A549 (cell line): ENCODE results near the gene KRT35. TPM values are rescaled to one million over a fixed set of nuclear protein-coding genes. Genes with fewer than 3 reads are reported as not detected.

Experiments used
- ATAC-seq, 2 experiments: fragments of 200-7000 bp in 1 of 2; fragments of >200 bp in 1 of 2; cut with Nextera tagmentation in 1 of 2; cut with Tn5 transposase in 1 of 2; 3 replicates each; pipeline versions ENCODE4 v1.8.0 to v1.9.1; 2018 to 2020; ENCODE audit warnings: mild to moderate bottlenecking in 1 of 2, moderate library complexity in 1 of 2
- CTCF ChIA-PET: fragments of 300-600 bp; sonication (Branson Sonifier 250); formaldehyde crosslinking; extraction: SDS; loops from one replicate; lab custom pipeline; 2021; ENCODE audit warnings: antibody characterized with exemption, inconsistent platforms; lab: Yijun Ruan, JAX
- POLR2A ChIA-PET: fragments of 350-600 bp; formaldehyde crosslinking; extraction: SDS; loops from one replicate; lab custom pipeline; 2021; ENCODE audit warnings: antibody characterized with exemption, inconsistent platforms; lab: Yijun Ruan, JAX
- DNase-seq, 2 experiments: peaks; one replicate each; pipeline versions ENCODE4 v3.0.0 to v3.0.0-alpha.2; 2011 to 2016; ENCODE audit warnings: low read depth in 1 of 2, low spot score in 1 of 2
- FAIRE-seq: peaks from 2 replicates; lab custom pipeline; 2011; peaks lifted over from hg19 to GRCh38; lab: Jason Lieb, UNC
- H3K27ac ChIP-seq, 2 experiments: fragments of >200 bp; sonication (Bioruptor Twin); formaldehyde crosslinking; 3 replicates each; pipeline ENCODE4 v1.5.1; 2016 to 2017
- H3K4me1 ChIP-seq: fragments of >200 bp; sonication (Bioruptor Twin); formaldehyde crosslinking; 3 replicates; pipeline ENCODE4 v1.6.1; 2016
- H3K4me2 ChIP-seq: fragments of >200 bp; sonication (Bioruptor Twin); formaldehyde crosslinking; 3 replicates; pipeline ENCODE4 v1.6.1; 2016
- H3K4me3 ChIP-seq: fragments of >200 bp; sonication (Bioruptor Twin); formaldehyde crosslinking; 3 replicates; pipeline ENCODE4 v1.5.1; 2016
- H3K9me3 ChIP-seq: fragments of >200 bp; sonication (Bioruptor Twin); formaldehyde crosslinking; 3 replicates; pipeline ENCODE4 v1.6.1; 2016
- CBX2 ChIP-seq: fragments of 200-600 bp; sonication (generic); IDR thresholded peaks from 2 replicates; pipeline ENCODE4 v1.6.1; 2016; ENCODE audit warnings: low read depth, mild to moderate bottlenecking, borderline replicate concordance
- CHD2 ChIP-seq: fragments of 150-350 bp; IDR thresholded peaks from 2 replicates; pipeline ENCODE4 v1.6.1; 2014; ENCODE audit warnings: low read length; ENCODE audit not compliant: partially characterized antibody
- CHD4 ChIP-seq: fragments of 200-600 bp; sonication (generic); IDR thresholded peaks from 2 replicates; pipeline ENCODE4 v1.6.1; 2016; ENCODE audit warnings: antibody characterized with exemption, mild to moderate bottlenecking, borderline replicate concordance
- EHF ChIP-seq: fragments of 250-450 bp; sonication (Bioruptor Pico); IDR thresholded peaks from 2 replicates; pipeline ENCODE4 v1.5.0; 2020; ENCODE audit warnings: mild to moderate bottlenecking
- EHMT2 ChIP-seq: fragments of 200-600 bp; sonication (generic); IDR thresholded peaks from 2 replicates; pipeline ENCODE4 v1.6.1; 2016; ENCODE audit warnings: antibody characterized with exemption, low read depth, mild to moderate bottlenecking, moderate library complexity
- EP300 ChIP-seq, 2 experiments: fragments of >200 bp; sonication (Bioruptor Twin); formaldehyde crosslinking; IDR thresholded peaks; 2 replicates in 1 of 2; 3 replicates in 1 of 2; pipeline ENCODE4 v1.6.1; 2016 to 2017
- FOSL2 ChIP-seq, 2 experiments: fragments of 450-650 bp in 1 of 2; fragments of >200 bp in 1 of 2; sonication (Bioruptor Twin) in 1 of 2; formaldehyde crosslinking; IDR thresholded peaks; 2 replicates each; pipeline versions ENCODE4 v1.5.0 to v1.6.1; 2016 to 2020; ENCODE audit warnings: mild to moderate bottlenecking in 1 of 2, moderate library complexity in 1 of 2
- FOXS1 ChIP-seq: fragments of 250-450 bp; sonication (Bioruptor Pico); IDR thresholded peaks from 2 replicates; pipeline ENCODE4 v1.5.0; 2020; ENCODE audit warnings: mild to moderate bottlenecking, moderate library complexity
- GATA3 ChIP-seq: IDR thresholded peaks from 2 replicates; pipeline ENCODE4 v1.6.1; 2012; ENCODE audit warnings: borderline replicate concordance
- HOXA7 ChIP-seq: fragments of 250-450 bp; sonication (Bioruptor Pico); IDR thresholded peaks from 2 replicates; pipeline ENCODE4 v1.5.0; 2020; ENCODE audit warnings: mild to moderate bottlenecking, moderate library complexity
- HOXB13 ChIP-seq: fragments of 250-450 bp; sonication (Bioruptor Pico); IDR thresholded peaks from 2 replicates; pipeline ENCODE4 v1.5.0; 2020; ENCODE audit warnings: low read depth, mild to moderate bottlenecking, moderate library complexity
- HOXB5 ChIP-seq: fragments of 250-450 bp; sonication (Bioruptor Pico); IDR thresholded peaks from 2 replicates; pipeline ENCODE4 v1.5.0; 2020; ENCODE audit warnings: mild to moderate bottlenecking, moderate library complexity
- JUN ChIP-seq, 2 experiments: fragments of >200 bp; sonication (Bioruptor Twin); formaldehyde crosslinking; IDR thresholded peaks; 2 replicates in 1 of 2; 3 replicates in 1 of 2; pipeline ENCODE4 v1.6.1; 2016 to 2017
- JUNB ChIP-seq: fragments of >200 bp; sonication (Bioruptor Twin); formaldehyde crosslinking; IDR thresholded peaks from 2 replicates; pipeline ENCODE4 v1.6.1; 2016
- KDM1A ChIP-seq: fragments of 200-600 bp; sonication (generic); IDR thresholded peaks from 2 replicates; pipeline ENCODE4 v1.6.1; 2016; ENCODE audit warnings: low read depth, mild to moderate bottlenecking
- KDM5A ChIP-seq: fragments of 200-600 bp; sonication (generic); IDR thresholded peaks from 2 replicates; pipeline ENCODE4 v1.6.1; 2016; ENCODE audit warnings: antibody characterized with exemption, mild to moderate bottlenecking
- NFE2L2 ChIP-seq: fragments of 150-350 bp; conservative IDR thresholded peaks from 2 replicates; pipeline ENCODE4 v1.6.1; 2014; ENCODE audit warnings: low read length
- NR3C1 ChIP-seq: fragments of >200 bp; sonication (Bioruptor Twin); formaldehyde crosslinking; IDR thresholded peaks from 3 replicates; pipeline ENCODE4 v1.6.1; 2017
- RAD21 ChIP-seq, 2 experiments: fragments of >200 bp in 1 of 2; sonication (Bioruptor Twin) in 1 of 2; formaldehyde crosslinking in 1 of 2; IDR thresholded peaks in 1 of 2; conservative IDR thresholded peaks in 1 of 2; 2 replicates in 1 of 2; 3 replicates in 1 of 2; pipeline ENCODE4 v1.6.1; 2012 to 2018; ENCODE audit warnings: inconsistent platforms in 1 of 2
- RFX5 ChIP-seq: fragments of 450-650 bp; IDR thresholded peaks from 2 replicates; pipeline ENCODE4 v1.7.1; 2014; ENCODE audit warnings: antibody characterized with exemption, mild to moderate bottlenecking, moderate library complexity
- SMC3 ChIP-seq: fragments of >200 bp; sonication (Bioruptor Twin); formaldehyde crosslinking; IDR thresholded peaks from 3 replicates; pipeline ENCODE4 v1.6.1; 2018; ENCODE audit warnings: inconsistent platforms
- SREBF2 ChIP-seq: fragments of 450-650 bp; IDR thresholded peaks from 2 replicates; pipeline ENCODE4 v1.6.1; 2014; ENCODE audit warnings: mild to moderate bottlenecking, moderate library complexity
- TP53 ChIP-seq: fragments of 250-450 bp; sonication (Bioruptor Pico); IDR thresholded peaks from 2 replicates; pipeline ENCODE4 v1.5.0; 2021; ENCODE audit warnings: mild to moderate bottlenecking, moderate library complexity
- ZC3H11A ChIP-seq: fragments of 450-650 bp; IDR thresholded peaks from 2 replicates; pipeline ENCODE4 v1.6.1; 2014; ENCODE audit warnings: antibody characterized with exemption, mild to moderate bottlenecking
- ZFP36 ChIP-seq: fragments of 450-650 bp; IDR thresholded peaks from 2 replicates; pipeline ENCODE4 v1.6.1; 2014; ENCODE audit warnings: borderline replicate concordance; ENCODE audit not compliant: partially characterized antibody
- WGBS: methylation state at CpG from one replicate; pipeline ENCODE4 v1.1.6; 2017; ENCODE audit errors: missing lambda C conversion rate; 5-methylcytosine and 5-hydroxymethylcytosine counted together
- polyA plus RNA-seq, 4 experiments: library from polyadenylated mRNA; depleted of rRNA in 3 of 4; stranded (reverse); fragments of >200 nt; fragmentation: RNase III in 1 of 4; extraction: RNeasy Plus Mini Kit Qiagen cat#74134 plus additional on column Dnase treatment in 1 of 4; gene quantifications; 2 replicates in 3 of 4; 3 replicates in 1 of 4; pipeline ENCODE4 v1.2.3, GENCODE V29; 2011 to 2017
- TF ChIP-seq, protein P1 (sequence below): fragments of 250-450 bp; sonication (Bioruptor Pico); IDR thresholded peaks from 2 replicates; pipeline ENCODE4 v1.5.0; 2021; ENCODE audit warnings: mild to moderate bottlenecking, moderate library complexity, borderline replicate concordance
- TF ChIP-seq, protein P2 (sequence below): IDR thresholded peaks from 2 replicates; pipeline ENCODE4 v1.6.1; 2012; ENCODE audit warnings: low read depth, borderline replicate concordance
- TF ChIP-seq, protein P3 (sequence below): fragments of 250-450 bp; sonication (Bioruptor Pico); IDR thresholded peaks from 2 replicates; pipeline ENCODE4 v1.5.0; 2020; ENCODE audit warnings: low read depth, mild to moderate bottlenecking, moderate library complexity
- TF ChIP-seq, protein P4 (sequence below): IDR thresholded peaks from 2 replicates; pipeline ENCODE4 v1.6.1; 2012
- TF ChIP-seq, protein P5 (sequence below): fragments of >200 bp; sonication (Bioruptor Twin); formaldehyde crosslinking; IDR thresholded peaks from 3 replicates; pipeline ENCODE4 v1.6.1; 2016
- TF ChIP-seq, protein P6 (sequence below): IDR thresholded peaks from 2 replicates; pipeline ENCODE4 v1.6.1; 2012
- TF ChIP-seq, protein P7 (sequence below): fragments of >200 bp; sonication (Bioruptor Twin); formaldehyde crosslinking; IDR thresholded peaks from 2 replicates; pipeline ENCODE4 v1.6.1; 2016

The KRT35 gene
- polyA plus RNA-seq, 2 of the 4 experiments (the other 2 are of a cell fraction): not detected

DNA sequence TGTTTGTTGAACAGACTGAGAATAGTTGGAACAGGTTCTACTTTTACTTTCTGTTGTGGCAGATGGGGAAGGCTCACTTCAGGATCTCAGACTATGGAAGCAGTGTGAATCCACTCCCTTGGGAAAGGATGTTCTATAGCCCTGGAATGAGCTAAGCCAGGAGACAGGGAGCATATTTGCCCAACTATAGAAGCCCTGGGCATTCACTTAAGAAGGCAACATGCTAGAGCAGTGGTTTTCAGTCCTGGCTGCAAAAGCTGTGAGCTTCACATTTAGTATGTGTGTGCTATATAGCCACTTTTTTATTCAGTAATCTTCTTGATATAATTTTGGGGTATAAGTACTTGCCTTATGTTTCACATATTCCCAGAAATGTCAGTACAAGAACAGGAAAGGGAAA, 12.6 kb downstream of the KRT35 start:
- Histone ChIP-seq H3K4me2 (no peak overlapping the region), H3K27ac (no peak overlapping the region), H3K9me3 (peaks cover 28% of the 10 kb centered on the region), H3K4me1 (peaks cover 13% of the 10 kb centered on the region), H3K4me3 (no peak overlapping the region)
- ATAC-seq: no peak
- no peak for FAIRE-seq
- DNase-seq: no peak
- CTCF ChIA-PET: interaction anchor here (1.2 to 1.7 kb wide), 3 partner anchors 15 to 199 kb away, joined by 3 to 5 read pairs (median 3); no protein-coding TSS in a partner anchor
- POLR2A ChIA-PET: no interaction called here
- TF ChIP-seq HOXB5: no peak
- TF ChIP-seq, protein P1, sequence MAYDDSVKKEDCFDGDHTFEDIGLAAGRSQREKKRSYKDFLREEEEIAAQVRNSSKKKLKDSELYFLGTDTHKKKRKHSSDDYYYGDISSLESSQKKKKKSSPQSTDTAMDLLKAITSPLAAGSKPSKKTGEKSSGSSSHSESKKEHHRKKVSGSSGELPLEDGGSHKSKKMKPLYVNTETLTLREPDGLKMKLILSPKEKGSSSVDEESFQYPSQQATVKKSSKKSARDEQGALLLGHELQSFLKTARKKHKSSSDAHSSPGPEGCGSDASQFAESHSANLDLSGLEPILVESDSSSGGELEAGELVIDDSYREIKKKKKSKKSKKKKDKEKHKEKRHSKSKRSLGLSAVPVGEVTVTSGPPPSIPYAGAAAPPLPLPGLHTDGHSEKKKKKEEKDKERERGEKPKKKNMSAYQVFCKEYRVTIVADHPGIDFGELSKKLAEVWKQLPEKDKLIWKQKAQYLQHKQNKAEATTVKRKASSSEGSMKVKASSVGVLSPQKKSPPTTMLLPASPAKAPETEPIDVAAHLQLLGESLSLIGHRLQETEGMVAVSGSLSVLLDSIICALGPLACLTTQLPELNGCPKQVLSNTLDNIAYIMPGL (CRISPR knock-in tag): no peak
- TF ChIP-seq SMC3: no peak
- no peak for TF ChIP-seq EHMT2
- TF ChIP-seq, protein P2, sequence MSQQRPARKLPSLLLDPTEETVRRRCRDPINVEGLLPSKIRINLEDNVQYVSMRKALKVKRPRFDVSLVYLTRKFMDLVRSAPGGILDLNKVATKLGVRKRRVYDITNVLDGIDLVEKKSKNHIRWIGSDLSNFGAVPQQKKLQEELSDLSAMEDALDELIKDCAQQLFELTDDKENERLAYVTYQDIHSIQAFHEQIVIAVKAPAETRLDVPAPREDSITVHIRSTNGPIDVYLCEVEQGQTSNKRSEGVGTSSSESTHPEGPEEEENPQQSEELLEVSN: no peak
- no peak for TF ChIP-seq KDM5A
- TF ChIP-seq HOXB13 (CRISPR knock-in tag): no peak
- TF ChIP-seq, protein P3, sequence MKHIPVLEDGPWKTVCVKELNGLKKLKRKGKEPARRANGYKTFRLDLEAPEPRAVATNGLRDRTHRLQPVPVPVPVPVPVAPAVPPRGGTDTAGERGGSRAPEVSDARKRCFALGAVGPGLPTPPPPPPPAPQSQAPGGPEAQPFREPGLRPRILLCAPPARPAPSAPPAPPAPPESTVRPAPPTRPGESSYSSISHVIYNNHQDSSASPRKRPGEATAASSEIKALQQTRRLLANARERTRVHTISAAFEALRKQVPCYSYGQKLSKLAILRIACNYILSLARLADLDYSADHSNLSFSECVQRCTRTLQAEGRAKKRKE (CRISPR knock-in tag): no peak
- no peak for TF ChIP-seq SREBF2
- no peak for TF ChIP-seq EP300 (IDR thresholded peaks at IDR 0.05)
- TF ChIP-seq GATA3: no peak
- TF ChIP-seq FOXS1 (CRISPR knock-in tag): no peak
- TF ChIP-seq JUNB: no peak
- no peak for TF ChIP-seq CHD4
- TF ChIP-seq EHF (CRISPR knock-in tag): no peak
- no peak for TF ChIP-seq NFE2L2
- TF ChIP-seq RFX5: no peak

DNA sequence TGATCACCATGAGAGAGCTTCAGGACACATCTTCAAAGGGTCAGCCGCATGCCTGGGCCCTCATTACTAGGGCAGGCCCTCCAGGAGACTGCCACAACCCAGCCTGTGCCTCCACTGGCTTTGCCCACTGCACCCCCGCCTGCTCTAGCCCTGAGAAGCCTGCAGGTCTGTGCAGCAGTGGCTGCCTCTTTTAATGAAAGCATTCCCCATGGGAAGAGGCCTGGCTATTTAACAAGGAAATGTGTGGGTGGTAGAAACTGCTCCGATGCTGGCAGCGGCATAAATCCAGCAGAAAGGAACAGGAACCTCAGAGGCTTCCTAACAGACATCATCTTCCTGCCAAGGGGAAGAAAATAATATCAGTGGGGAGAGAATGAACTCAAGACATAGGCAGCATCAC, 13.4 kb downstream of the KRT35 start:
- H3K4me2 ChIP-seq: no peak overlapping the region
- CTCF ChIA-PET: interaction anchor here (0.6 to 2.9 kb wide), 7 partner anchors 16 to 199 kb away, joined by 3 to 22 read pairs (median 3); no protein-coding TSS in a partner anchor
- WGBS: 64% methylated on average over 4 of the region's 4 CpGs
- FAIRE-seq (no peak), ATAC-seq (no peak), DNase-seq (no peak)
- H3K4me3 ChIP-seq: no peak overlapping the region
- TF ChIP-seq TP53 (no peak), RAD21 (conservative IDR thresholded peaks at IDR 0.05 in 1 of 2, IDR thresholded peaks at IDR 0.05 in 1 of 2) (no peak), JUN (IDR thresholded peaks at IDR 0.05) (no peak), FOSL2 (IDR thresholded peaks at IDR 0.05) (no peak), FOSL2 (CRISPR knock-in tag; IDR thresholded peaks at IDR 0.05) (no peak), HOXA7 (CRISPR knock-in tag) (no peak), ZC3H11A (no peak), EHMT2 (no peak), ZFP36 (no peak), KDM1A (no peak), CHD2 (no peak), NR3C1 (no peak), CBX2 (no peak)
- TF ChIP-seq, protein P3 (CRISPR knock-in tag): no peak
- TF ChIP-seq, protein P4, sequence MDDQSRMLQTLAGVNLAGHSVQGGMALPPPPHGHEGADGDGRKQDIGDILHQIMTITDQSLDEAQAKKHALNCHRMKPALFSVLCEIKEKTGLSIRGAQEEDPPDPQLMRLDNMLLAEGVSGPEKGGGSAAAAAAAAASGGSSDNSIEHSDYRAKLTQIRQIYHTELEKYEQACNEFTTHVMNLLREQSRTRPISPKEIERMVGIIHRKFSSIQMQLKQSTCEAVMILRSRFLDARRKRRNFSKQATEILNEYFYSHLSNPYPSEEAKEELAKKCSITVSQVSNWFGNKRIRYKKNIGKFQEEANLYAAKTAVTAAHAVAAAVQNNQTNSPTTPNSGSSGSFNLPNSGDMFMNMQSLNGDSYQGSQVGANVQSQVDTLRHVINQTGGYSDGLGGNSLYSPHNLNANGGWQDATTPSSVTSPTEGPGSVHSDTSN: no peak
- TF ChIP-seq, protein P5, sequence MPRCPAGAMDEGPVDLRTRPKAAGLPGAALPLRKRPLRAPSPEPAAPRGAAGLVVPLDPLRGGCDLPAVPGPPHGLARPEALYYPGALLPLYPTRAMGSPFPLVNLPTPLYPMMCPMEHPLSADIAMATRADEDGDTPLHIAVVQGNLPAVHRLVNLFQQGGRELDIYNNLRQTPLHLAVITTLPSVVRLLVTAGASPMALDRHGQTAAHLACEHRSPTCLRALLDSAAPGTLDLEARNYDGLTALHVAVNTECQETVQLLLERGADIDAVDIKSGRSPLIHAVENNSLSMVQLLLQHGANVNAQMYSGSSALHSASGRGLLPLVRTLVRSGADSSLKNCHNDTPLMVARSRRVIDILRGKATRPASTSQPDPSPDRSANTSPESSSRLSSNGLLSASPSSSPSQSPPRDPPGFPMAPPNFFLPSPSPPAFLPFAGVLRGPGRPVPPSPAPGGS: no peak
- TF ChIP-seq, protein P6, sequence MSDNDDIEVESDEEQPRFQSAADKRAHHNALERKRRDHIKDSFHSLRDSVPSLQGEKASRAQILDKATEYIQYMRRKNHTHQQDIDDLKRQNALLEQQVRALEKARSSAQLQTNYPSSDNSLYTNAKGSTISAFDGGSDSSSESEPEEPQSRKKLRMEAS: no peak
- TF ChIP-seq, protein P7, sequence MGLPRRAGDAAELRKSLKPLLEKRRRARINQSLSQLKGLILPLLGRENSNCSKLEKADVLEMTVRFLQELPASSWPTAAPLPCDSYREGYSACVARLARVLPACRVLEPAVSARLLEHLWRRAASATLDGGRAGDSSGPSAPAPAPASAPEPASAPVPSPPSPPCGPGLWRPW: no peak
- TF ChIP-seq, protein P2: no peak
- H3K27ac ChIP-seq: no peak overlapping the region
- POLR2A ChIA-PET: no interaction called here
- peaks cover 13% of the 10 kb centered on the region for H3K4me1 ChIP-seq
- H3K9me3 ChIP-seq: peaks cover 28% of the 10 kb centered on the region
